AG04449 (cell line): ENCODE measurements around the gene SUPT6H.
"Not testable (repeated sequence)": the region's sequence is repeated elsewhere in the genome, so short reads cannot be mapped to it uniquely, and the experiment has no call there.

Experiments
- CTCF ChIA-PET: fragments of 350-600 bp; formaldehyde crosslinking; extraction: SDS; loops from one replicate; lab custom pipeline; 2021; ENCODE audit warnings: antibody characterized with exemption; lab: Yijun Ruan, JAX
- POLR2A ChIA-PET: fragments of 400-600, 350-600 bp; formaldehyde crosslinking; extraction: SDS; loops from one replicate; lab custom pipeline; 2020; ENCODE audit warnings: antibody characterized with exemption, inconsistent platforms; lab: Yijun Ruan, JAX
- DNase-seq: peaks from one replicate; pipeline ENCODE4 v3.0.0-alpha.2; 2010; ENCODE audit warnings: low read depth, low spot score
- H3K4me3 ChIP-seq: 2 replicates; pipeline ENCODE4 v1.5.1; 2011; ENCODE audit warnings: low read depth, mild to moderate bottlenecking, control low read depth, low read length
- CTCF ChIP-seq: IDR thresholded peaks from one replicate; pipeline ENCODE4 v1.5.1; 2011; ENCODE audit warnings: mild to moderate bottlenecking, moderate library complexity, low read length, control low read depth, inconsistent platforms; ENCODE audit not compliant: insufficient read depth; ENCODE audit errors: missing control alignments

SUPT6H gene

DNA sequence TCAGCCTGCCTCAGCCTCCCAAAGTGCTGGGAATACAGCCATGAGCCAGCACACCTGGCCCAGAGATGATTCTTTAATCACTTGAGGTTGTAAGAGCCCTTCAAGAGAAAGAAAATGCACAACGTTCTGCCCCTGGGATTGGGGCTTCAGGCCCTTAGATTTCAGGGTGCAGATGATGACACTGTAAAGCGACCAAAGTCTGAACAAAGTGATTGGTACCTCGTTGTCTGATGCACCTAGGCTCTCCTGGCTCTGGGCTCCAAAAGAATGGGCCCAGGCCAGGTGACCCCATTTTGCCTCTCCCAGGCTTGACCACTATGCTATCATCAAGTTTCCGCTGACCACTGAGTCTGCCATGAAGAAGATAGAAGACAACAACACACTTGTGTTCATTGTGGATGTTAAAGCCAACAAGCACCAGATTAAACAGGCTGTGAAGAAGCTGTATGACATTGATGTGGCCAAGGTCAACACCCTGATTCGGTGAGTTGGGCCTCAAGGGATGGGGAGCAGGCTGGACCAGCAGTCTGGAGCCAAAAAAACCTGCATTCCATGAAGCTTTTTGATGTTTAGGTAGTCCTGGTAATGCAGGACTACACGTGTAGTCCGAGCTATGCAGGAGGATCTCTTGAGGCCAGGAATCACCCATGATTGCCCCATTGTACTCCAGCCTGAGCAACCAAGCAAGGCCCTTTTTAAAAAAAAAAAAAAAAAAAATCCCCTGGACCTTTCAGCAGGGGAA is 60.6 kb downstream of the SUPT6H start:
- ChIA-PET CTCF (interaction anchor here (2.0 to 17.0 kb wide), 4 partner anchors 25 to 231 kb away, joined by 8 to 603 read pairs (median 82); partner anchors contain the start of genes PHF12 and TRAF4), POLR2A (no interaction called here)
- H3K4me3 ChIP-seq: no peak overlapping the region; the same call in none of the 2 replicates
- TF ChIP-seq CTCF: no peak
- DNase-seq: no peak

- ChIA-PET POLR2A (interaction anchor here (1.1 to 2.8 kb wide), 2 partner anchors 12 to 75 kb away, joined by 4 to 12 read pairs; partner anchors contain the start of gene PROCA1), CTCF (interaction anchor here (2.0 to 17.0 kb wide), 3 partner anchors 24 to 230 kb away, joined by 8 to 603 read pairs (median 155); partner anchors contain the start of genes PHF12 and TRAF4)
- no peak for DNase-seq
- TF ChIP-seq CTCF: no peak
- no peak overlapping the region for H3K4me3 ChIP-seq
These were observed 61.3 kb downstream of the SUPT6H start for GRCh38 chr17:28723159-28723835.

- ChIA-PET POLR2A (interaction anchor here (1.1 to 2.8 kb wide), 2 partner anchors 13 to 75 kb away, joined by 4 to 12 read pairs; partner anchors contain the start of gene PROCA1), CTCF (interaction anchor here (5.2 to 17.0 kb wide), 3 partner anchors 24 to 393 kb away, joined by 34 to 603 read pairs (median 155); partner anchors contain the start of genes PHF12 and TRAF4)
- DNase-seq, H3K4me3 ChIP-seq: not testable (repeated sequence)
These were observed 62.0 kb downstream of the SUPT6H start for GRCh38 chr17:28723836-28724499.

- ChIA-PET POLR2A (interaction anchor here (1.1 to 5.4 kb wide), 3 partner anchors 13 to 76 kb away, joined by 4 to 174 read pairs (median 12); partner anchors contain the start of genes PROCA1 and TRAF4), CTCF (interaction anchor here (0.6 to 17.0 kb wide), 7 partner anchors 23 to 392 kb away, joined by 3 to 603 read pairs (median 40); partner anchors contain the start of genes PHF12 and TRAF4)
- no peak for DNase-seq
These were observed 62.6 kb downstream of the SUPT6H start for GRCh38 chr17:28724500-28725165.

DNA sequence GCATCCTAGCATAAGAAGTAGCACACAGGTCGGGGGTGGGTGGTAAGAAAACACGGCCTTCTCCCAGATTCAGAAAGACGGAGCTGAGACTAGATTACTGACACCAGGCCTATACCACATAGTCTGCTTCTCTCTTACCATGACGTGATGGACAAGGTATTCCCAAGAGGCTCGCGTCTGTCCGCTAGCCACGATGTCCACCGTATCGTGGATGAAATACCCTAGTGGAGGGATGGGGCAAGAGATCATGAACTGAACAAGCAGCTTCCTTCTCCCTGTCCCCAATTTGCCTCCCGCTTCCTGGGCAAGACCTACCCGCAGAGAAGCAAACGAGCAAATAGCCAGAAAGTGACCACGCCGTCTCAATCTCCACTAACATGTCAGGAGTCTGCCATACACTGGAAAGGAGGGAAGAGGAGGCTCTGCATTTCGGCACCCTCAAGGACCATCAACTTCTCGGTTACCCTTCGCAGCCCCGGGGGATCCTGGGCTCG is 63.2 kb downstream of the SUPT6H start:
- ChIA-PET CTCF (interaction anchor here (0.6 to 17.0 kb wide), 8 partner anchors 22 to 392 kb away, joined by 3 to 603 read pairs (median 49); partner anchors contain the start of genes PHF12 and TRAF4), POLR2A (interaction anchor here (2.3 to 5.4 kb wide), 3 partner anchors 14 to 227 kb away, joined by 12 to 174 read pairs (median 14); partner anchors contain the start of genes PHF12, PROCA1 and TRAF4)
- no peak for TF ChIP-seq CTCF
- no peak for DNase-seq
- peak overlapping the region; percentile 72 for H3K4me3 ChIP-seq

More at GRCh38 chr17:28724500-28725165, 62.6 kb downstream of the SUPT6H start:
- peak overlapping the region; percentile 72 for H3K4me3 ChIP-seq
- no peak for TF ChIP-seq CTCF
